GM12872 (cell line): ENCODE measurements around the gene MRPL57.

Experiments used
- TF ChIP-seq, protein P1 (sequence below): IDR thresholded peaks from 3 replicates; pipeline ENCODE4 v1.5.1; 2011; ENCODE audit warnings: low read depth, mild to moderate bottlenecking, low read length, moderate library complexity; ENCODE audit not compliant: insufficient read depth

The MRPL57 gene

DNA sequence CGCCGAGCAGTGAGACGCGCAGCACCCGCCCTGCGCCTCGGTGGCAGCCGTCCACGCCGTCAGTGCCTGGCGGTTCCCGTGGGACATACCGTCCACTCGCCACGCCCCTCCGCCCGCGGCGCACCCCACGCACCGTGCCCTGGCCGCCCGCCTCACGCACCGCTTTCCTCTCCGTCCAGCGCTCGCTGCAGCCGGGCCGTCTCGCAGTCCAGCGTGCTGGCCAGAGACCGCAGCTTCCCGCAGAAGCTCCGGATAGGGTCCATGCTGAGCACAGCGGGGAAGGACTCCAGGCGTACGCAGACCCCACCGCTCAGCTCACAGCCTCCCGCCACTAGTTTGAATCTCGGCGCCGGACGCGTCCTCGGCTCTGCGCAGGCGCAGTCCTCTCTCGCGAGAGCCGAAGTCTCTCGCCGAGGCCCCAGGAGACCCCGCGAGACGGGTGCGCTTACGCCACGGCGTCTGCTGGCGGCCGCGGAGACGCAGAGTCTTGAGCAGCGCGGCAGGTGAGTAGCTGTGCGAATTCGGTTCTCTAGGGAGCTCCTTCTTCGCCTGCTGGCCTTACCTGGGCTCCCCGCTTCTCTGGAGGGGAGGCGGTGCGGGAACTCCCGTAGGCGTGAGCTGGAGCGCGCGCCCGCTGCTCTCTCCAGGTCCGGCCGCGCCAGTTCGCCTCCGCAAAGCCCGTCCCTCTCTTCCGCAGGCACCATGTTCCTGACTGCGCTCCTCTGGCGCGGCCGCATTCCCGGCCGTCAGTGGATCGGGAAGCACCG is at the start of gene MRPL57, which contains the start of gene SKA3:
Gene MRPL57, plus strand, starts transcription at position 444 of the 767 bp plus-strand sequence. Its CDS starts 259 bp downstream, at position 703.
Gene SKA3, minus strand, starts transcription at position 338 of the 767 bp plus-strand sequence. Its CDS starts 75 bp downstream, at position 263.
- TF ChIP-seq, protein P1, sequence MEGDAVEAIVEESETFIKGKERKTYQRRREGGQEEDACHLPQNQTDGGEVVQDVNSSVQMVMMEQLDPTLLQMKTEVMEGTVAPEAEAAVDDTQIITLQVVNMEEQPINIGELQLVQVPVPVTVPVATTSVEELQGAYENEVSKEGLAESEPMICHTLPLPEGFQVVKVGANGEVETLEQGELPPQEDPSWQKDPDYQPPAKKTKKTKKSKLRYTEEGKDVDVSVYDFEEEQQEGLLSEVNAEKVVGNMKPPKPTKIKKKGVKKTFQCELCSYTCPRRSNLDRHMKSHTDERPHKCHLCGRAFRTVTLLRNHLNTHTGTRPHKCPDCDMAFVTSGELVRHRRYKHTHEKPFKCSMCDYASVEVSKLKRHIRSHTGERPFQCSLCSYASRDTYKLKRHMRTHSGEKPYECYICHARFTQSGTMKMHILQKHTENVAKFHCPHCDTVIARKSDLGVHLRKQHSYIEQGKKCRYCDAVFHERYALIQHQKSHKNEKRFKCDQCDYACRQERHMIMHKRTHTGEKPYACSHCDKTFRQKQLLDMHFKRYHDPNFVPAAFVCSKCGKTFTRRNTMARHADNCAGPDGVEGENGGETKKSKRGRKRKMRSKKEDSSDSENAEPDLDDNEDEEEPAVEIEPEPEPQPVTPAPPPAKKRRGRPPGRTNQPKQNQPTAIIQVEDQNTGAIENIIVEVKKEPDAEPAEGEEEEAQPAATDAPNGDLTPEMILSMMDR: 0 out of 3 replicates have a peak, but pooled peaks have one; percentile 1

DNA sequence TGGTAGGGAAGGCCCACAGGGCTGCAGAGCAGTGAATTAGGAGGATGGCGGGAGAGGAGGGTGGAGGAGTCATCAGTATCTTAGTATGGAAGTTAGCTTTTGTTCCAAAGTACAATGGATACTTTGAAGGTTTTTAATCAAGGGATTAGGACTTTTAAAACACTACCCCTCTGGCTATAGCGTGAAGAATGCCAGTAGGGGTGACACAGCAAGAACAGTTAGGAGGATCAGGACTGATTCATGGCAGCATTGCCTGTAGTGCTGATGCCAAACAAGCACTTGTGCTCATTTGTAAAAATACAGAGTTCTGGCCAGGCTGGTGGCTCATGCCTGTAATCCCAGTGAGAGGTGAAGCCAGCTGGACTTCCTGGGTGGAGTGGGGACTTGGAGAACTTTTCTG is 46.3 kb upstream of the MRPL57 start:
- TF ChIP-seq, protein P1: no peak

DNA sequence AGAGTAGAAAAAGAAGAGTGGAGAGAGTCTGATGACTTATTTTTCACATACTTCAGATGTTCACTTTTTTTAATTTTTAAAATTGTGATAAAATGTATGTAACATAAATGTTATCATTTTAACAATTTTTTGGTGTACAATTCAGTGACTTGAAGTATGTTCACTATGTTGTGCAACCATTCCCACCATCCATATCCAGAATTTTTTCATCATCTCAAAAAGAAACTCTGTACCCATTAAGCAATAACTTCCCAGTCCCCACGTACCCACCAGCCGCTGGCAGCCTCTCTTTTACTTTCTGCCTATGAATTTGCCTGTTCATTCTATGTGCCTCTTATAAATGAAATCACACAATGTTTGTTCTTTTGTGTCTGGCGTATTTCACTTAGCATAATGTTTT is 43.4 kb upstream of the MRPL57 start:
- TF ChIP-seq, protein P1: no peak

DNA sequence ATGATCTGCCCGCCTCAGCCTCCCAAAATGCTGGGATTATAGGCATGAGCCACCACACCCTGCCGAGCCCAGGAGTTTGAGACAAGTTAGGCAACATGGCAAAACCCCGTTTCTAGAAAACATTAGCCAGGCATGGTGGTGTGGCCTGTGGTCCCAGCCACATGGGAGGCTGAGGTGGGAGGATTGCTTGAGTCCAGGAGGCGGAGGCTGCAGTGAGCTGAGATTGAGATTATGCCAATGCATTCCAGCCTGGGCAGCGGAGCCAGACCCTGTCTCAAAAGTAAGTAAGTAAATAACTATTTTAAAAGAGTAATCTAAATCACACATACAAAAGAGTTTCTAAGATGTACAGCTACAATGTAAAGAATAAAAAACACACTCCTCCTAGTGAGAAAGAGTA is 42.0 kb upstream of the MRPL57 start:
- TF ChIP-seq, protein P1: no peak

DNA sequence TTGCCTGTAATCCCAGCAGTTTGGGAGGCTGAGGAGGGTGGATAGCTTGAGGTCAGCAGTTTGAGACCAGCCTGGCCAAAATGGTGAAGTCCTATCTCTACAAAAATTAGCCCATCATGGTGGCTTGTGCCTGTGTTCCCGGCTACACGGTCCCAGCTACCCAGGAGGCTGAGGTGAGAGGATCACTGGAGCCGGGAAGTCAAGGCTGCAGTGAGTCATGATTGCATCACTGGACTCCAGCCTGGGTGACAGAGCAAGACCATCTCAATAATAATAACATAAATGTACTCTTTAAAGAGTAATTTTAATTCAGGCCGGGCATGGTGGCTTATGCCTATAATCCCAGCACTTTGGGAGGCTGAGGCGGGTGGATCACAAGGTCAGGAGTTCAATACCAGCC is 38.8 kb upstream of the MRPL57 start:
- TF ChIP-seq, protein P1: no peak

DNA sequence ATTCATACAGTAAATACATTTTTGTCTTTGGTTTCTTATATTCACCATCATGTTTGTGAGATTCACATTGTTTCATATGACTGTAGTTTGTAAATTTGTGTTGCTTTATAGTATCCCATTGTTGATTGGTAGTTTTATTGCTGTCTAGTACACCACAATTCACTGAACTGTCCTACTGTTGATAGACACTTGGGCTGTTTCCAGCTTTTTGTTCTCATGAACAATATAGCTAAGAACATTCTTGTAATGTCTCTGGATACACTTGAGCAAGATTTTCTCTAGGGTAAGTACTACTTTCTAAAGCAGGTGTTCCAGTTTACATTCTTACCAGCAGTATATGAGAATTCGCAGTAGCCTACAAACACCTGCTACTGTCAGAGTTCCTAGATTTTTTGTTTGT is 37.9 kb upstream of the MRPL57 start:
- TF ChIP-seq, protein P1: no peak

DNA sequence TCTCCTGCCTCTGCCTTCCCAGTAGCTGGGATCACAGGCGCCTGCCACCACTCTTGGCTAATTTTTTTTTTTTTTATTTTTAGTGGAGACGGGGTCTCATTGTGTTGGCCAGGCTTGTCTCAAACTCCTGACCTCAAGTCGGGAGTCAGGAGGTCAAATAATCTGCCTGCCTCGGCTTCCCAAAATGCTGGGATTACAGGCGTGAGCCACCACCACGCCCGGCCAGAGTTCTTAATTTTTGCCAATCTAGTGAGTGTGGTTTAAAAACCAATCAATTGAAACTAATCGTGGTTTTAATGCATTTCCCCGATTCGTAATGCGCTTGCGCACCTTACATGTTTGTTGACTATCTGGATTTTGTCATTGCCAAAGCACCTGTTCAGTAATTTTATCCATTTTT is 37.1 kb upstream of the MRPL57 start:
- TF ChIP-seq, protein P1: no peak
